Neural progenitor cell (in vitro differentiated cells): ENCODE measurements around the gene OR10A2. TPM values are rescaled to one million over a fixed set of nuclear protein-coding genes. Genes with fewer than 3 reads are reported as not detected.
A peak's percentile ranks its signal among the peaks of the same experiment; 100 is the strongest.

Experiments
- DNase-seq: peaks from one replicate; pipeline ENCODE4 v3.0.0-alpha.2; 2016; ENCODE audit warnings: low spot score
- H2AFZ ChIP-seq: fragments of 200-600 bp; sonication (generic); replicated peaks from 2 replicates; pipeline ENCODE4 v1.6.1; 2016; ENCODE audit warnings: antibody characterized with exemption
- H3F3A ChIP-seq: fragments of 200-600 bp; sonication (generic); 2 replicates; pipeline ENCODE4 v1.6.1; 2016; ENCODE audit warnings: antibody characterized with exemption, low read depth
- H3K27ac ChIP-seq: fragments of 200-600 bp; sonication (generic); 2 replicates; pipeline ENCODE4 v1.5.1; 2016; ENCODE audit warnings: mild to moderate bottlenecking
- H3K27me3 ChIP-seq: fragments of 200-600 bp; sonication (generic); 2 replicates; pipeline ENCODE4 v1.6.1; 2016; ENCODE audit warnings: mild to moderate bottlenecking, moderate library complexity
- H3K36me3 ChIP-seq: fragments of 200-600 bp; sonication (generic); 2 replicates; pipeline ENCODE4 v1.5.1; 2016
- H3K4me1 ChIP-seq: fragments of 200-600 bp; sonication (generic); 2 replicates; pipeline ENCODE4 v1.6.1; 2016; ENCODE audit warnings: mixed run types
- H3K4me2 ChIP-seq: fragments of 200-600 bp; sonication (generic); 2 replicates; pipeline ENCODE4 v1.6.1; 2016
- H3K4me3 ChIP-seq: fragments of 200-600 bp; sonication (generic); 2 replicates; pipeline ENCODE4 v1.5.1; 2016
- H3K79me2 ChIP-seq: fragments of 200-600 bp; sonication (generic); 2 replicates; pipeline ENCODE4 v1.6.1; 2016; ENCODE audit warnings: low read depth
- H3K9ac ChIP-seq: fragments of 200-600 bp; sonication (generic); 2 replicates; pipeline ENCODE4 v1.6.1; 2016
- H3K9me3 ChIP-seq: fragments of 200-600 bp; sonication (generic); 2 replicates; pipeline ENCODE4 v1.5.1; 2016; ENCODE audit warnings: low read depth
- H4K20me1 ChIP-seq: fragments of 200-600 bp; sonication (generic); 2 replicates; pipeline ENCODE4 v1.6.1; 2016; ENCODE audit warnings: low read depth
- H3K27ac Mint-ChIP-seq: 3 replicates; pipeline ENCODE4 v1.8.0; 2021; ENCODE audit warnings: mixed read lengths
- H3K27me3 Mint-ChIP-seq: 2 replicates; pipeline ENCODE4 v1.8.0; 2022; ENCODE audit warnings: low read depth, mild to moderate bottlenecking, inconsistent platforms, moderate library complexity, mixed read lengths; ENCODE audit not compliant: insufficient read depth
- H3K36me3 Mint-ChIP-seq: 3 replicates; pipeline ENCODE4 v1.8.0; 2021; ENCODE audit warnings: mixed read lengths
- H3K4me1 Mint-ChIP-seq: 3 replicates; pipeline ENCODE4 v1.8.0; 2021; ENCODE audit warnings: mixed read lengths
- H3K4me3 Mint-ChIP-seq: 3 replicates; pipeline ENCODE4 v1.8.0; 2021; ENCODE audit warnings: mild to moderate bottlenecking, moderate library complexity, mixed read lengths
- H3K9me3 Mint-ChIP-seq: 3 replicates; pipeline ENCODE4 v1.8.0; 2020; ENCODE audit warnings: mixed read lengths
- CTCF ChIP-seq: fragments of 200-600 bp; sonication (generic); IDR thresholded peaks from 2 replicates; pipeline ENCODE4 v1.5.1; 2017; ENCODE audit warnings: antibody characterized with exemption, mild to moderate bottlenecking
- EZH2 ChIP-seq: fragments of 200-600 bp; sonication (generic); IDR thresholded peaks from 2 replicates; pipeline ENCODE4 v1.6.1; 2017; ENCODE audit warnings: antibody characterized with exemption, mild to moderate bottlenecking, moderate library complexity
- EZH2phosphoT487 ChIP-seq: fragments of 200-600 bp; sonication (generic); IDR thresholded peaks from 2 replicates; pipeline ENCODE4 v1.6.1; 2017; ENCODE audit warnings: antibody characterized with exemption
- total RNA-seq: library from RNA; depleted of rRNA; stranded (reverse); fragments of >200 nt; gene quantifications from 2 replicates; pipeline ENCODE4 v1.2.3, GENCODE V29; 2015; ENCODE audit warnings: low replicate concordance

Gene OR10A2
- total RNA-seq, 1 donor from 2014 or later: not detected

GRCh38 chr11:6888830-6889229, 26.0 kb downstream of the OR10A2 start:
- no peak overlapping the region for H3K27ac ChIP-seq
- H3K27me3 ChIP-seq: no peaks in the 10 kb centered on the region
- Mint-ChIP-seq H3K27ac (no peak overlapping the region), H3K4me3 (no peak overlapping the region), H3K9me3 (no peaks in the 10 kb centered on the region), H3K27me3 (no peaks in the 10 kb centered on the region), H3K4me1 (no peaks in the 10 kb centered on the region), H3K36me3 (no peaks in the 10 kb centered on the region)
- H2AFZ ChIP-seq: no peak overlapping the region
- no peaks in the 10 kb centered on the region for H4K20me1 ChIP-seq
- no peak overlapping the region for H3K4me2 ChIP-seq
- no peaks in the 10 kb centered on the region for H3F3A ChIP-seq
- H3K36me3 ChIP-seq: no peaks in the 10 kb centered on the region
- no peak overlapping the region for H3K4me3 ChIP-seq
- no peaks in the 10 kb centered on the region for H3K79me2 ChIP-seq
- no peak for DNase-seq
- no peaks in the 10 kb centered on the region for H3K9me3 ChIP-seq
- H3K4me1 ChIP-seq: no peaks in the 10 kb centered on the region
- TF ChIP-seq CTCF (no peak), EZH2 (no peak), EZH2phosphoT487 (no peak)
- H3K9ac ChIP-seq: no peak overlapping the region

GRCh38 chr11:6889835-6890234, 27.0 kb downstream of the OR10A2 start:
- Mint-ChIP-seq H3K27ac (no peak overlapping the region), H3K36me3 (no peaks in the 10 kb centered on the region), H3K4me1 (no peaks in the 10 kb centered on the region), H3K4me3 (no peak overlapping the region), H3K9me3 (no peaks in the 10 kb centered on the region), H3K27me3 (no peaks in the 10 kb centered on the region)
- H3K36me3 ChIP-seq: no peaks in the 10 kb centered on the region
- no peaks in the 10 kb centered on the region for H3F3A ChIP-seq
- H3K27ac ChIP-seq: no peak overlapping the region
- H3K9me3 ChIP-seq: no peaks in the 10 kb centered on the region
- no peak for DNase-seq
- no peak overlapping the region for H3K4me2 ChIP-seq
- no peak overlapping the region for H2AFZ ChIP-seq
- no peaks in the 10 kb centered on the region for H3K79me2 ChIP-seq
- no peaks in the 10 kb centered on the region for H4K20me1 ChIP-seq
- no peaks in the 10 kb centered on the region for H3K27me3 ChIP-seq
- no peaks in the 10 kb centered on the region for H3K4me1 ChIP-seq
- no peak overlapping the region for H3K9ac ChIP-seq
- H3K4me3 ChIP-seq: no peak overlapping the region
- TF ChIP-seq EZH2: no peak

DNA sequence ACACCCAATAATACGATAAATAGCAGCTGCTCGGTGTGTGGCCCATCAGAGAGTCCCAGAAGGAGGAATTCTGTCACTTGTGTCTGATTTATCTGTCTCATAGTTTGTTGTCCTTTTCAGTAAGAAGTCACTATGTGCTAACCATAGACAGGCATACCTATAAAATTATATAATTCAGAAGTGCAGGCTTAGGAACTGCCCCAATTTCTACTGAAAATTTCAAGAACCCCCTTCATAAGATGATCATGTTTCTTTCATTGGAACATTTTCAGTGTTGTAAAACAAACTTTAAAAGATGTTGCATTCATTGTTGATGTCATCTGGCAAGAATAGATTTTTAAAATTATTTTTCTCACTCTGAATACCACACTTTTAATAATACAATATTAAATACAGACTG, 29.5 kb downstream of the OR10A2 start, which contains the start of gene OR2D2:
OR2D2 (minus strand) TSS at position 101 of the 400 bp plus-strand sequence; CDS start at position 101, 0 bp downstream.
- TF ChIP-seq EZH2 (no peak), CTCF (no peak), EZH2phosphoT487 (no peak)
- Mint-ChIP-seq H3K27me3 (no peaks in the 10 kb centered on the region), H3K4me1 (no peaks in the 10 kb centered on the region), H3K36me3 (no peaks in the 10 kb centered on the region), H3K9me3 (no peaks in the 10 kb centered on the region), H3K4me3 (no peak within 1 kb of the TSS), H3K27ac (no peak within 1 kb of the TSS)
- no peaks in the 10 kb centered on the region for H3F3A ChIP-seq
- H3K4me1 ChIP-seq: no peaks in the 10 kb centered on the region
- H3K9ac ChIP-seq: no peak within 1 kb of the TSS
- H2AFZ ChIP-seq: no peak within 1 kb of the TSS
- no peak for DNase-seq
- no peaks in the 10 kb centered on the region for H3K9me3 ChIP-seq
- no peaks in the 10 kb centered on the region for H3K79me2 ChIP-seq
- H3K4me2 ChIP-seq: no peak within 1 kb of the TSS
- H3K27me3 ChIP-seq: no peaks in the 10 kb centered on the region
- H4K20me1 ChIP-seq: no peaks in the 10 kb centered on the region
- H3K27ac ChIP-seq: no peak within 1 kb of the TSS
- no peak within 1 kb of the TSS for H3K4me3 ChIP-seq
- no peaks in the 10 kb centered on the region for H3K36me3 ChIP-seq

DNA sequence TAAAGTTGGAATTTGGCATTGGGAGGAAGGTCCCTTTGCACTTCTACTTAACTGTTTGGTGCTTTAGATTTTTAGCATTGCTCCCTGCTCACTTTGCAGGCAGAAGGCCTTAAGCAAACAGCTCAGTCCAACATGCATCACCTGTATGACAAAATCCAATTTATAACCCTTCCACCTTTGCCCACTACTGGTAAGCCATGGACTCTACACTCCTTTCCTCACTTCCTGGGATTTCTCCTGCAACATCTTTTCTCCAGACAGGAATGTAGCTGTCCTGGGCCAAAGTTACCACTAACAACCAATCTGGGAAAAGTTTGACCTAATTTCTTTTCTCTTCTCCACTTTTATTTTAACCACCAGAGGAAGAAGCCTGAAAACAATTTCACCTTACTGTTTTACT, 31.2 kb downstream of the OR10A2 start:
- Mint-ChIP-seq H3K9me3 (no peaks in the 10 kb centered on the region), H3K27ac (no peak overlapping the region), H3K4me1 (no peaks in the 10 kb centered on the region), H3K4me3 (no peak overlapping the region), H3K36me3 (no peaks in the 10 kb centered on the region), H3K27me3 (no peaks in the 10 kb centered on the region)
- no peaks in the 10 kb centered on the region for H3K36me3 ChIP-seq
- H3K27ac ChIP-seq: no peak overlapping the region
- H3K4me2 ChIP-seq: no peak overlapping the region
- no peaks in the 10 kb centered on the region for H3K79me2 ChIP-seq
- no peaks in the 10 kb centered on the region for H3K4me1 ChIP-seq
- H3K4me3 ChIP-seq: no peak overlapping the region
- TF ChIP-seq CTCF (peak; percentile 7), EZH2phosphoT487 (no peak), EZH2 (no peak)
- no peak overlapping the region for H2AFZ ChIP-seq
- no peaks in the 10 kb centered on the region for H3K27me3 ChIP-seq
- no peak for DNase-seq
- H4K20me1 ChIP-seq: no peaks in the 10 kb centered on the region
- no peaks in the 10 kb centered on the region for H3K9me3 ChIP-seq
- no peaks in the 10 kb centered on the region for H3F3A ChIP-seq
- no peak overlapping the region for H3K9ac ChIP-seq
